Stimulated activated effector memory CD8-positive, alpha-beta T cell treated with anti-CD3 and anti-CD28 coated beads, Interleukin-12 subunit alpha, Interleukin-12 subunit beta, amount 100 ng/mL, for 72 hours (primary cell): Measurements from ENCODE around the gene IL5.
A peak's percentile ranks its signal among the peaks of the same experiment; 100 is the strongest.
"Not testable (repeated sequence)": the region's sequence is repeated elsewhere in the genome, so short reads cannot be mapped to it uniquely, and the experiment has no call there.

Experiments used
- ATAC-seq: fragments of 150-1000 bp; cut with Tn5 transposase; 2 replicates; pipeline ENCODE4 v1.10.0; 2021
- DNase-seq, 2 donors: peaks; one replicate each; pipeline ENCODE4 v3.0.0; 2021 to 2022; ENCODE audit warnings: low spot score in 2 of 2
- H3K27ac Mint-ChIP-seq: one replicate; pipeline ENCODE4 v1.8.0; 2022; ENCODE audit warnings: mild to moderate bottlenecking, mixed read lengths
- H3K36me3 Mint-ChIP-seq: one replicate; pipeline ENCODE4 v1.8.0; 2022; ENCODE audit warnings: mild to moderate bottlenecking, mixed read lengths
- H3K4me1 Mint-ChIP-seq: one replicate; pipeline ENCODE4 v1.8.0; 2022; ENCODE audit warnings: mixed read lengths
- H3K4me3 Mint-ChIP-seq: one replicate; pipeline ENCODE4 v1.8.0; 2022; ENCODE audit warnings: mild to moderate bottlenecking, mixed read lengths
- H3K9me3 Mint-ChIP-seq: one replicate; pipeline ENCODE4 v1.8.0; 2022; ENCODE audit warnings: mixed read lengths

IL5 gene

GRCh38 chr5:132513618-132514336 is 29.5 kb downstream of the IL5 start:
- H3K4me3 Mint-ChIP-seq, H3K9me3 Mint-ChIP-seq, H3K27ac Mint-ChIP-seq, ATAC-seq, H3K36me3 Mint-ChIP-seq, DNase-seq: not testable (repeated sequence)
- H3K4me1 Mint-ChIP-seq: peaks cover 22% of the 10 kb centered on the region

GRCh38 chr5:132510076-132510475 is 33.2 kb downstream of the IL5 start:
- no peak overlapping the region for H3K27ac Mint-ChIP-seq
- H3K9me3 Mint-ChIP-seq: peaks cover 3% of the 10 kb centered on the region
- no peak overlapping the region for H3K4me3 Mint-ChIP-seq
- no peaks in the 10 kb centered on the region for H3K36me3 Mint-ChIP-seq
- peaks cover 25% of the 10 kb centered on the region for H3K4me1 Mint-ChIP-seq
- DNase-seq (no peak), ATAC-seq (no peak)

GRCh38 chr5:132506094-132506692 is 37.1 kb downstream of the IL5 start:
- Mint-ChIP-seq H3K4me1 (peaks cover 20% of the 10 kb centered on the region), H3K36me3 (no peaks in the 10 kb centered on the region), H3K27ac (no peak overlapping the region), H3K9me3 (no peaks in the 10 kb centered on the region), H3K4me3 (no peak overlapping the region)
- ATAC-seq: peak; percentile 71
- DNase-seq: peak in 1 of 2 donors; percentile 47

- Mint-ChIP-seq H3K4me3 (no peak overlapping the region), H3K27ac (no peak overlapping the region), H3K4me1 (peaks cover 24% of the 10 kb centered on the region), H3K36me3 (no peaks in the 10 kb centered on the region), H3K9me3 (no peaks in the 10 kb centered on the region)
- ATAC-seq: no peak
- no peak for DNase-seq
These were observed 37.7 kb downstream of the IL5 start for GRCh38 chr5:132505641-132506040.

GRCh38 chr5:132504746-132505145 is 38.6 kb downstream of the IL5 start:
- DNase-seq (no peak), ATAC-seq (no peak)
- Mint-ChIP-seq H3K4me1 (peaks cover 30% of the 10 kb centered on the region), H3K9me3 (no peaks in the 10 kb centered on the region), H3K4me3 (no peak overlapping the region), H3K27ac (no peak overlapping the region), H3K36me3 (no peaks in the 10 kb centered on the region)

GRCh38 chr5:132503244-132503643 is 40.1 kb downstream of the IL5 start:
- H3K4me3 Mint-ChIP-seq: no peak overlapping the region
- no peaks in the 10 kb centered on the region for H3K36me3 Mint-ChIP-seq
- peaks cover 32% of the 10 kb centered on the region for H3K4me1 Mint-ChIP-seq
- no peak for ATAC-seq
- H3K27ac Mint-ChIP-seq: no peak overlapping the region
- no peaks in the 10 kb centered on the region for H3K9me3 Mint-ChIP-seq
- DNase-seq: no peak

- DNase-seq (peak in 1 of 2 donors; percentile 44), ATAC-seq (no peak)
- no peak overlapping the region for H3K4me3 Mint-ChIP-seq
- no peak overlapping the region for H3K27ac Mint-ChIP-seq
- peaks cover 2% of the 10 kb centered on the region for H3K36me3 Mint-ChIP-seq
- H3K9me3 Mint-ChIP-seq: no peaks in the 10 kb centered on the region
- peaks cover 42% of the 10 kb centered on the region for H3K4me1 Mint-ChIP-seq
These were observed 41.1 kb downstream of the IL5 start for GRCh38 chr5:132501961-132502931.

GRCh38 chr5:132501629-132501956 is 41.7 kb downstream of the IL5 start:
- peaks cover 4% of the 10 kb centered on the region for H3K36me3 Mint-ChIP-seq
- H3K9me3 Mint-ChIP-seq: no peaks in the 10 kb centered on the region
- no peak for ATAC-seq
- no peak overlapping the region for H3K4me3 Mint-ChIP-seq
- no peak for DNase-seq
- peaks cover 47% of the 10 kb centered on the region for H3K4me1 Mint-ChIP-seq
- H3K27ac Mint-ChIP-seq: peak overlapping the region; percentile 95

- Mint-ChIP-seq H3K27ac (peak overlapping the region; percentile 95), H3K9me3 (no peaks in the 10 kb centered on the region), H3K36me3 (peaks cover 4% of the 10 kb centered on the region), H3K4me1 (peaks cover 52% of the 10 kb centered on the region), H3K4me3 (no peak overlapping the region)
- ATAC-seq (peak; percentile 63), DNase-seq (peak; percentile 66 to 88)
These were observed 42.2 kb downstream of the IL5 start for GRCh38 chr5:132500931-132501628.

- Mint-ChIP-seq H3K36me3 (peaks cover 7% of the 10 kb centered on the region), H3K9me3 (no peaks in the 10 kb centered on the region), H3K4me3 (no peak overlapping the region), H3K27ac (peak overlapping the region; percentile 95), H3K4me1 (peaks cover 54% of the 10 kb centered on the region)
- DNase-seq (peak in 1 of 2 donors; percentile 57), ATAC-seq (no peak)
These were observed 42.9 kb downstream of the IL5 start for GRCh38 chr5:132500244-132500930.

GRCh38 chr5:132499440-132500243 is 43.7 kb downstream of the IL5 start:
- H3K27ac Mint-ChIP-seq: peak overlapping the region; percentile 95
- ATAC-seq (no peak), DNase-seq (peak in 1 of 2 donors; percentile 50)
- H3K4me1 Mint-ChIP-seq: peaks cover 61% of the 10 kb centered on the region
- no peaks in the 10 kb centered on the region for H3K9me3 Mint-ChIP-seq
- H3K36me3 Mint-ChIP-seq: peaks cover 15% of the 10 kb centered on the region
- H3K4me3 Mint-ChIP-seq: no peak overlapping the region

- Mint-ChIP-seq H3K36me3 (peaks cover 18% of the 10 kb centered on the region), H3K9me3 (no peaks in the 10 kb centered on the region), H3K27ac (peak overlapping the region; percentile 95), H3K4me1 (peaks cover 70% of the 10 kb centered on the region), H3K4me3 (no peak overlapping the region)
- DNase-seq (no peak), ATAC-seq (no peak)
These were observed 44.5 kb downstream of the IL5 start for GRCh38 chr5:132498686-132499271.

- H3K9me3 Mint-ChIP-seq: no peaks in the 10 kb centered on the region
- peaks cover 76% of the 10 kb centered on the region for H3K4me1 Mint-ChIP-seq
- DNase-seq: peak in 1 of 2 donors; percentile 51
- H3K27ac Mint-ChIP-seq: peak overlapping the region; percentile 95
- no peak for ATAC-seq
- H3K4me3 Mint-ChIP-seq: peak overlapping the region; percentile 85
- H3K36me3 Mint-ChIP-seq: peaks cover 18% of the 10 kb centered on the region
These were observed 45.2 kb downstream of the IL5 start for GRCh38 chr5:132498152-132498551.
